ENCODE measurements around the gene TLK1. TPM values are rescaled to one million over a fixed set of nuclear protein-coding genes. Genes with fewer than 3 reads are reported as not detected.

TLK1 gene
- total and polyA plus RNA-seq, 2 experiments from 2014 or later, result 41.2 to 45.0 TPM

- Histone ChIP-seq H3K79me2 (replicated peaks; ENCODE audit: insufficient read depth) (peaks cover 27% of the 10 kb centered on the region), H3F3A (replicated peaks; ENCODE audit: low read depth) (no peaks in the 10 kb centered on the region; the same call in 1 of the 2 replicates), H2AFZ (no peak overlapping the region), H3K36me3 (ENCODE audit: insufficient read depth) (no peaks in the 10 kb centered on the region), H3K27me3 (ENCODE audit: insufficient read depth) (no peaks in the 10 kb centered on the region), H3K9me2 (ENCODE audit: insufficient read depth) (no peaks in the 10 kb centered on the region), H3K4me3 (no peak overlapping the region), H3K27ac (ENCODE audit: low read depth) (no peak overlapping the region), H4K20me1 (replicated peaks; ENCODE audit: insufficient read depth) (peaks cover 8% of the 10 kb centered on the region; the same call in 1 of the 2 replicates), H3K4me1 (ENCODE audit: insufficient read depth) (peaks cover 19% of the 10 kb centered on the region), H3K4me2 (no peak overlapping the region)
- peaks cover 7% of the 10 kb centered on the region; the same call in 1 of the 3 replicates for H3K36me3 Mint-ChIP-seq (ENCODE audit: low read depth)
- peaks cover 9% of the 10 kb centered on the region for H3K27me3 Mint-ChIP-seq (ENCODE audit: insufficient read depth, low read depth, poor library complexity)
- H3K4me3 Mint-ChIP-seq, result no peak overlapping the region
- peaks cover 30% of the 10 kb centered on the region for H3K4me1 Mint-ChIP-seq
- no peak for ATAC-seq
- H3K27ac Mint-ChIP-seq, result peak overlapping the region; percentile 68; the same call in 1 of the 2 replicates
- peaks cover 3% of the 10 kb centered on the region; the same call in 2 of the 3 replicates for H3K9me3 Mint-ChIP-seq
- TF ChIP-seq CREB1 (CRISPR knock-in tag; IDR thresholded peaks at IDR 0.05; ENCODE audit: low read depth) (no peak), ZNF462 (CRISPR knock-in tag; IDR thresholded peaks at IDR 0.05) (no peak), STAT1 (IDR thresholded peaks at IDR 0.05; ENCODE audit: unreplicated experiment) (no peak), POLR2AphosphoS5 (IDR thresholded peaks at IDR 0.05; ENCODE audit: low read depth) (no peak), JUNB (IDR thresholded peaks at IDR 0.05; ENCODE audit: unreplicated experiment) (no peak), NANOG (IDR thresholded peaks at IDR 0.05; ENCODE audit: borderline replicate concordance) (no peak), EZH2 (IDR thresholded peaks at IDR 0.05; ENCODE audit: low read depth, unreplicated experiment) (no peak), CTCF (conservative IDR thresholded peaks at IDR 0.05; ENCODE audit: low read depth in 2 of 2) (no peak), ZNF114 (CRISPR knock-in tag; IDR thresholded peaks at IDR 0.05) (no peak), ZNF331 (CRISPR knock-in tag; IDR thresholded peaks at IDR 0.05; ENCODE audit: low read depth) (no peak), EZH2phosphoT487 (IDR thresholded peaks at IDR 0.05; ENCODE audit: unreplicated experiment) (no peak)
- TF ChIP-seq, protein P1, sequence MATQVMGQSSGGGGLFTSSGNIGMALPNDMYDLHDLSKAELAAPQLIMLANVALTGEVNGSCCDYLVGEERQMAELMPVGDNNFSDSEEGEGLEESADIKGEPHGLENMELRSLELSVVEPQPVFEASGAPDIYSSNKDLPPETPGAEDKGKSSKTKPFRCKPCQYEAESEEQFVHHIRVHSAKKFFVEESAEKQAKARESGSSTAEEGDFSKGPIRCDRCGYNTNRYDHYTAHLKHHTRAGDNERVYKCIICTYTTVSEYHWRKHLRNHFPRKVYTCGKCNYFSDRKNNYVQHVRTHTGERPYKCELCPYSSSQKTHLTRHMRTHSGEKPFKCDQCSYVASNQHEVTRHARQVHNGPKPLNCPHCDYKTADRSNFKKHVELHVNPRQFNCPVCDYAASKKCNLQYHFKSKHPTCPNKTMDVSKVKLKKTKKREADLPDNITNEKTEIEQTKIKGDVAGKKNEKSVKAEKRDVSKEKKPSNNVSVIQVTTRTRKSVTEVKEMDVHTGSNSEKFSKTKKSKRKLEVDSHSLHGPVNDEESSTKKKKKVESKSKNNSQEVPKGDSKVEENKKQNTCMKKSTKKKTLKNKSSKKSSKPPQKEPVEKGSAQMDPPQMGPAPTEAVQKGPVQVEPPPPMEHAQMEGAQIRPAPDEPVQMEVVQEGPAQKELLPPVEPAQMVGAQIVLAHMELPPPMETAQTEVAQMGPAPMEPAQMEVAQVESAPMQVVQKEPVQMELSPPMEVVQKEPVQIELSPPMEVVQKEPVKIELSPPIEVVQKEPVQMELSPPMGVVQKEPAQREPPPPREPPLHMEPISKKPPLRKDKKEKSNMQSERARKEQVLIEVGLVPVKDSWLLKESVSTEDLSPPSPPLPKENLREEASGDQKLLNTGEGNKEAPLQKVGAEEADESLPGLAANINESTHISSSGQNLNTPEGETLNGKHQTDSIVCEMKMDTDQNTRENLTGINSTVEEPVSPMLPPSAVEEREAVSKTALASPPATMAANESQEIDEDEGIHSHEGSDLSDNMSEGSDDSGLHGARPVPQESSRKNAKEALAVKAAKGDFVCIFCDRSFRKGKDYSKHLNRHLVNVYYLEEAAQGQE (IDR thresholded peaks at IDR 0.05; ENCODE audit: unreplicated experiment), result no peak
- TF ChIP-seq, protein P2, sequence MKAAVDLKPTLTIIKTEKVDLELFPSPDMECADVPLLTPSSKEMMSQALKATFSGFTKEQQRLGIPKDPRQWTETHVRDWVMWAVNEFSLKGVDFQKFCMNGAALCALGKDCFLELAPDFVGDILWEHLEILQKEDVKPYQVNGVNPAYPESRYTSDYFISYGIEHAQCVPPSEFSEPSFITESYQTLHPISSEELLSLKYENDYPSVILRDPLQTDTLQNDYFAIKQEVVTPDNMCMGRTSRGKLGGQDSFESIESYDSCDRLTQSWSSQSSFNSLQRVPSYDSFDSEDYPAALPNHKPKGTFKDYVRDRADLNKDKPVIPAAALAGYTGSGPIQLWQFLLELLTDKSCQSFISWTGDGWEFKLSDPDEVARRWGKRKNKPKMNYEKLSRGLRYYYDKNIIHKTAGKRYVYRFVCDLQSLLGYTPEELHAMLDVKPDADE (IDR thresholded peaks at IDR 0.05), result no peak
- DNase-seq (ENCODE audit: low spot score), result no peak
These were observed 2.6 kb upstream of the TLK1 start for GRCh38 chr2:171163261-171163660.
